B cell (primary cell): ENCODE results near the gene SLC2A13.
"Not testable (repeated sequence)": the region's sequence is repeated elsewhere in the genome, so short reads cannot be mapped to it uniquely, and the experiment has no call there.

Experiments used
- CTCF ChIP-seq: fragments of 200-600 bp; IDR thresholded peaks from one replicate; pipeline ENCODE4 v1.8.0; 2022; ENCODE audit warnings: antibody characterized with exemption, mild to moderate bottlenecking
- EZH2 ChIP-seq: IDR thresholded peaks from 2 replicates; pipeline ENCODE4 v1.6.1; 2012; ENCODE audit warnings: borderline replicate concordance, low read depth, mild to moderate bottlenecking, moderate library complexity, low read length; ENCODE audit not compliant: insufficient read depth, poor library complexity, severe bottlenecking

GRCh38 chr12:39893388-39893787 lies 212.5 kb downstream of the SLC2A13 start:
- not testable (repeated sequence) for TF ChIP-seq CTCF, EZH2
